ENCODE results near the gene ZBTB17. TPM values are rescaled to one million over a fixed set of nuclear protein-coding genes. Genes with fewer than 3 reads are reported as not detected.

ZBTB17 gene
- total RNA-seq, 1 donor from 2014 or later, result 33.6 TPM

DNA sequence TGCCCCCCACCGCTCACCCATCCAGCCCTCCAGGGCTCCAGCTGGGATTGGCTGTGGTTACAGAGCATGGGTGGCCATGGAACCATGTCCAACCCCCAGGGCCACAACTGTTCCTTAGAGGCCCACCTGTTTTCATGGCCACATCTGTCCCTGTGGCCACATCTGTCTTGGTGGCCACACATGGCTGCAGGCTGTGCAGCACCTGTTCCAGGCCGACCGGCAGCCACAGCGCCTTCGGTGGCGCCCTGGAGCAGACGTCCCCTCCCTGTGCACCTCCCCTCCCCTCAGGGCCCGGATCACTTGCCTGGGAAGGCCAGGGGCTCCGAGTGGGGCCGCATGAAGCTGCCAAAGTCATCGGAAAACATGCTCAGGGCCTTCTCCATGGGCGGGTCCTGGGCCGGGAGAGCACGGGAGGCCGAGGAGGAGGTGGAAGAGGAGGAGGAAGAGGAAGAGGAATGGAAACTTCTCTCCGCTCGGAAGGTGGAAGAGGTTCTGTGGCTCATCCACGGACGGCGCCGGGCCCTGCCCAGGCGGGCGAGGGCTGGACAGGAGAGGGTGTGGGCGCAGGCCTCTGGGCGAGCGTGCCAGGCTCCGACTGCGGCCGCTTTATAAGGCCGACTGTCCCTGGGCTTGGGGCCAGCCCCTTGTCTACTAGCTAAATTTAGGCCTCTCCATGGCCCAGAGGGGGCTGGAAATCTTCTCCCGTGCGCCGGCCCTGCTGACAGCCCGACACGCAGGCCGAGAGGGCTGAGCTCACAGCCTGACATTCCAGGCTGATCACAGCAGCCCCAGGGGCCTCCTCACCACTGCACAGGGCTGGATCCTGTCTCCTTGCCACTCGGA lies 41.8 kb upstream of the ZBTB17 start, which contains the start of gene HSPB7:
Gene HSPB7 (minus strand): TSS at position 583 of the 843 bp plus-strand sequence. CDS start 80 bp downstream, at position 503.
- Mint-ChIP-seq H3K4me1 (ENCODE audit: unreplicated experiment) (no peaks in the 10 kb centered on the region), H3K36me3 (ENCODE audit: low read depth, unreplicated experiment) (peaks cover 3% of the 10 kb centered on the region), H3K4me3 (ENCODE audit: unreplicated experiment) (no peak within 1 kb of the TSS), H3K27me3 (ENCODE audit: unreplicated experiment) (peaks cover 10% of the 10 kb centered on the region), H3K27ac (ENCODE audit: unreplicated experiment) (no peak within 1 kb of the TSS), H3K9me3 (ENCODE audit: unreplicated experiment) (no peaks in the 10 kb centered on the region)
- no peak for DNase-seq (ENCODE audit: low spot score)
- TF ChIP-seq, protein P1, sequence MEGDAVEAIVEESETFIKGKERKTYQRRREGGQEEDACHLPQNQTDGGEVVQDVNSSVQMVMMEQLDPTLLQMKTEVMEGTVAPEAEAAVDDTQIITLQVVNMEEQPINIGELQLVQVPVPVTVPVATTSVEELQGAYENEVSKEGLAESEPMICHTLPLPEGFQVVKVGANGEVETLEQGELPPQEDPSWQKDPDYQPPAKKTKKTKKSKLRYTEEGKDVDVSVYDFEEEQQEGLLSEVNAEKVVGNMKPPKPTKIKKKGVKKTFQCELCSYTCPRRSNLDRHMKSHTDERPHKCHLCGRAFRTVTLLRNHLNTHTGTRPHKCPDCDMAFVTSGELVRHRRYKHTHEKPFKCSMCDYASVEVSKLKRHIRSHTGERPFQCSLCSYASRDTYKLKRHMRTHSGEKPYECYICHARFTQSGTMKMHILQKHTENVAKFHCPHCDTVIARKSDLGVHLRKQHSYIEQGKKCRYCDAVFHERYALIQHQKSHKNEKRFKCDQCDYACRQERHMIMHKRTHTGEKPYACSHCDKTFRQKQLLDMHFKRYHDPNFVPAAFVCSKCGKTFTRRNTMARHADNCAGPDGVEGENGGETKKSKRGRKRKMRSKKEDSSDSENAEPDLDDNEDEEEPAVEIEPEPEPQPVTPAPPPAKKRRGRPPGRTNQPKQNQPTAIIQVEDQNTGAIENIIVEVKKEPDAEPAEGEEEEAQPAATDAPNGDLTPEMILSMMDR (IDR thresholded peaks at IDR 0.05; ENCODE audit: unreplicated experiment), result no peak

DNA sequence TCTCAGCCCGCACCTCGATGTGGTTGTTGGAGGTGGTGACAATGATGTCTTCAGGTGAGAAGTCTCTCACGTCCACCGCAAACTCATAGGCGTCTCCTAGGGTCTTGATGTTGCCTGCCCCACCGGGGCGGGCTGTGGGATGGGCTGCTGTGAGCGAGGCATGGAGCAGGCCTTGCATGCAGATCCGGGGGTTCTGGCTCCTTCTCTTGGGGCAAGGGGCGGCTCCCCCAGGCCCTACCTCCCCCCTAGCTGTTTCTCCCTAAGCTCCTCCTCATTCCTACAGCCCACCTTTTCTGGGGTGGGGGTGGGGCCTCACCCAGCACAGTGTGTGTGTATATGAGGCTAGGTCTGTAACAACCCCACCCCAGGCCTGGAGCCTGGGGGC lies 41.2 kb upstream of the ZBTB17 start:
- no peaks in the 10 kb centered on the region for H3K4me1 Mint-ChIP-seq (ENCODE audit: unreplicated experiment)
- TF ChIP-seq, protein P1 (IDR thresholded peaks at IDR 0.05; ENCODE audit: unreplicated experiment), result no peak
- no peak overlapping the region for H3K27ac Mint-ChIP-seq (ENCODE audit: unreplicated experiment)
- peaks cover 10% of the 10 kb centered on the region for H3K27me3 Mint-ChIP-seq (ENCODE audit: unreplicated experiment)
- H3K36me3 Mint-ChIP-seq (ENCODE audit: low read depth, unreplicated experiment), result peaks cover 3% of the 10 kb centered on the region
- H3K4me3 Mint-ChIP-seq (ENCODE audit: unreplicated experiment), result no peak overlapping the region
- no peaks in the 10 kb centered on the region for H3K9me3 Mint-ChIP-seq (ENCODE audit: unreplicated experiment)
- no peak for DNase-seq (ENCODE audit: low spot score)

DNA sequence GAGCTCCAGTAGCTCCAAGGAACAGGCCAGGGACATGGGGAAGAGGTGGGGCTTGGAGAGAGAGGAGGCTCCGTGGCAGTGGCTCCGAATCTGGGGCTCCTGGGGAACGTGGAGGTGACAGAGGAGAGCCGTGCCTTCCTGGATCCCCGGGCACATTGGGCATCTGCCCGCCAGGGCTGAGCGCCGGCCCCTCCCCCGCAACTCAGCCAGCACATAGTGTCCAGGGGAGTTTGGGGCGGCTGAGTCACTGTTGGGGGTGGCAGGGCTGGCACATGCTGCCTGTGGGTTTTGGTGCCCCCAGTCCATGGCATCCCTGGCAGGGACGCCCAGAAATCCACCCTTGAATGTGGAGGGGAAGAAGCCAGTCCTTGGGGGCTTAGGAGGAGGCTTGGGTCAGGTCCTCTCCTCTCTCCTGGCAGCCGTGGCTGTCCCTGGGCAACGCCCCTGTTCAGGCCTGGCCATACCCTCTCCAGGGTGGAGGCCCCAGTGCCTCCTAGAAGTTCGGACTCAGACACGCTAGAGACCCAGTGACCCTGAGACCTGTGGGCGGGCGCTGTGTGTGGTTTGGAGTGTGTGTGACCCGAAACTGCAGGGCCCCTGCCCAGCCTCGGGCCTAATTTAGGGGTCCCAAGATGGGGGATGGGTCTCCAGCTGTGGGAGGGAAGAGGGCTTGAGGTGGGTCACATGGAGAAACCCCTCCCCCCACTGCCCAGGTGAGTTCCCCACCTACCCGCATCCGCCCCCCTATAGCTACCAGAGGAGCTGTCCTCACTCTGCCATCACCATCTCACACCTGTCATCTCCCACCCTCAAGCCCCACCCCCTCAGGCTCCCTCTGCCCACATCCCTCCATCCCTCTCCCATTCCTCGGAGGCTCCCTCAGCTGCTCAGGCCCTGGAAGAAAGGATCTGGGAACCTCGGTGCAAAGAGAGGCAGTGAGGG lies 40.3 kb upstream of the ZBTB17 start:
- DNase-seq (ENCODE audit: low spot score), result no peak
- TF ChIP-seq, protein P1 (IDR thresholded peaks at IDR 0.05; ENCODE audit: unreplicated experiment), result no peak
- Mint-ChIP-seq H3K4me3 (ENCODE audit: unreplicated experiment) (no peak overlapping the region), H3K27me3 (ENCODE audit: unreplicated experiment) (peaks cover 10% of the 10 kb centered on the region), H3K27ac (ENCODE audit: unreplicated experiment) (no peak overlapping the region), H3K9me3 (ENCODE audit: unreplicated experiment) (no peaks in the 10 kb centered on the region), H3K4me1 (ENCODE audit: unreplicated experiment) (no peaks in the 10 kb centered on the region), H3K36me3 (ENCODE audit: low read depth, unreplicated experiment) (peaks cover 3% of the 10 kb centered on the region)

DNA sequence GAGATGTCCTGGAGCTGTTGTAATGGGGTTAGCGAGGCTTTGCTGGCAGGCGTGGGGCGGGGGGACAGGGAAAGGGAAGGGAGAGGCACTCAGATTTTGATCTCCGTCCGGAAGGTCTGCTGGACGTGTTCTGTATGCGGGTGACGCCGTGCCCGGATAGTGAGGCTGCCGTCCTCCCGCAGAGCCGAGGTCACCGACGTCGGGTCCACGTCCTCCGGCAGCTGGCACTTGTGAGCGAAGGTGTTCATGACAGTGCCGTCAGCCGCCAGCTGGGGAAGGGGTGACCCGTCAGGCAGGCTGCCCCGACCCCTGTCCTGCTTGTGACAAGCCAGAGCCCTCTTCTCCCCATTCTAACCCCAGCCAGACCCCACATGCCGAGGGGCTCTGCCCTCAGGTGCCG lies 39.6 kb upstream of the ZBTB17 start:
- H3K4me3 Mint-ChIP-seq (ENCODE audit: unreplicated experiment), result no peak overlapping the region
- TF ChIP-seq, protein P1 (IDR thresholded peaks at IDR 0.05; ENCODE audit: unreplicated experiment), result no peak
- H3K4me1 Mint-ChIP-seq (ENCODE audit: unreplicated experiment), result no peaks in the 10 kb centered on the region

More for the DNA sequence above, 39.6 kb upstream of the ZBTB17 start:
- Mint-ChIP-seq H3K36me3 (ENCODE audit: low read depth, unreplicated experiment) (peaks cover 3% of the 10 kb centered on the region), H3K27ac (ENCODE audit: unreplicated experiment) (no peak overlapping the region), H3K9me3 (ENCODE audit: unreplicated experiment) (no peaks in the 10 kb centered on the region), H3K27me3 (ENCODE audit: unreplicated experiment) (peaks cover 10% of the 10 kb centered on the region)
- DNase-seq (ENCODE audit: low spot score), result no peak
